HG03175 (cell line): ENCODE data around the gene CPT1B.
"Not testable (repeated sequence)": the region's sequence is repeated elsewhere in the genome, so short reads cannot be mapped to it uniquely, and the experiment has no call there.

Experiments
- ATAC-seq: cut with Tn5 transposase; IDR thresholded peaks from one replicate; pipeline ENCODE4 v1.9.1; 2021; ENCODE audit warnings: mild to moderate bottlenecking, moderate library complexity; ENCODE audit not compliant: unreplicated experiment

The CPT1B gene

DNA sequence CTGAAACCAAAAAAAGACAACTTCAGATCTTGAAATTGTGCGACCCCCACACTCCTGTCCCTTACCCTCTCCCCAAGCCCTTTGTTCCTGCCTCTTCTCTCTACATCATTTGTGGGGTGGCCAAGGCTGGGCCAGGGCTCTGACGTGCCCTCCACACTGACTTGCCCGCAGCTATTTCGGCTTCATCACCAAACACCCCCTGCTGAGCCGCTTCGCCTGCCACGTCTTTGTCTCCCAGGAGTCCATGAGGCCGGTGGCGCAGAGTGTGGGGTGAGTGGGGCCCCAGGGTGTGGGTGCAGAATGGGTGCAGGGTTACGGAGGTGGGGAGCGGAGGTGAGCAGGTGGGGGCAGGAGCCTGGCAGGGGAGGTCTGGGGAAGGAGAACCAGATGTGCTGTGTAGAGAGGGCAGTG lies 31.8 kb upstream of the CPT1B start:
- ATAC-seq, result no peak

DNA sequence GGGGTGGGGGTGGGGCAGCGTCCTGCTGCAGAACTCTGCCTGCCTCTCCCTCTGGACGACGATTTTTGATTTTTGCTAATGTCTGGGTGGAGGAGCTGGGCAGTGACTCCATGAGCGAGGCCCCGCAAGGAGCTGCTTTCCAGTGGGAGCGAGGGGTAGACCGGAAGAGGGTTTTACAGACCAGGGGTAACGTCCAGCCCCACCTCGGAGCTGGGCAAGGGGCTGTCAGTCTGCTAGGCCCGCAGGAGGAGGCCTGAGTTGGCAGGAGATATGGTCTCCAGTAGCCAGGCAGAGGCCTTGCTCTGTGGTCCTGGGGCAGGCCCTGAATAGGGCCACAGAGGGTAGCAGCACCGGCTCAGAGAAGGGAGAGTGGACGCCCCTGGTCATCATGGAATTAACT lies 31.4 kb upstream of the CPT1B start:
- no peak for ATAC-seq

DNA sequence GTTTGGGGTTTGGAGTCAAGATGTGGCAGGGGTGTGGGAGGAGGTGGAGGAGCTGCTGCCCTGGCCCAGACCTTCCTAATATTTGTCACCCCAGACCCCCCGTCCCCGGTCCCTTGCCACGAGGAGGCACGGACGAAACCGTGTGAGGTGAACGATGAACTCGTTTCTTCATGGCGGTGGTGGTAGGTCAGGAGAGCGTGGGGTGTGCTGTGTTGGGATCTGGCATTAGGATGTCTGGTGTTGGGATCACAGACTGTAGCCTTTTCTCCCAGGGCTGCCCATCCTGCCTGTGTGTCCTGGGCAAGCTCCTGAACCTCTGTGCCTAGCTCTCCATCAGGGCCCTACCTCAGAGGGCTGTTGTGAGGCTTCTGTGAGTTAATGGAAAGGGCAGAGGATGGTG lies 30.8 kb upstream of the CPT1B start:
- ATAC-seq, result no peak

- not testable (repeated sequence) for ATAC-seq
Observed at GRCh38 chr22:50608058-50608840, 30.0 kb upstream of the CPT1B start.

DNA sequence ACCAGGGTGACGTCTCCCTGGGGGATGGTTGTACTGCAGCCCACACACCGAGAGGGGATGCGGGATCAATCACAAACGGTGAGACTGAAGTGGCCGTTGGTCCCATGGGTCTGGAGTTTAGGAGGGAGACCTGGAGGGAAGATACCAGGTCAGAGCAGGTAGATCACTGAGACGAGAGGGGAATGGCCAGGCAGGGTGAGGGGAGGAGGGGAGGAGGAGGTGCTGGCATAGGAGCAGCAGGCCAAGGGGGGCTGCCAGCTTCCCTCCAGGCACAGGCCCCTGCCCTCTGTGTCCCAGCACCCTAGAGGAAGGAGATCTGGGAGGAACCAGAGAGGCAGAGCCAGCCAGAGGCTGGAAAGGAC lies 29.4 kb upstream of the CPT1B start:
- no peak for ATAC-seq

DNA sequence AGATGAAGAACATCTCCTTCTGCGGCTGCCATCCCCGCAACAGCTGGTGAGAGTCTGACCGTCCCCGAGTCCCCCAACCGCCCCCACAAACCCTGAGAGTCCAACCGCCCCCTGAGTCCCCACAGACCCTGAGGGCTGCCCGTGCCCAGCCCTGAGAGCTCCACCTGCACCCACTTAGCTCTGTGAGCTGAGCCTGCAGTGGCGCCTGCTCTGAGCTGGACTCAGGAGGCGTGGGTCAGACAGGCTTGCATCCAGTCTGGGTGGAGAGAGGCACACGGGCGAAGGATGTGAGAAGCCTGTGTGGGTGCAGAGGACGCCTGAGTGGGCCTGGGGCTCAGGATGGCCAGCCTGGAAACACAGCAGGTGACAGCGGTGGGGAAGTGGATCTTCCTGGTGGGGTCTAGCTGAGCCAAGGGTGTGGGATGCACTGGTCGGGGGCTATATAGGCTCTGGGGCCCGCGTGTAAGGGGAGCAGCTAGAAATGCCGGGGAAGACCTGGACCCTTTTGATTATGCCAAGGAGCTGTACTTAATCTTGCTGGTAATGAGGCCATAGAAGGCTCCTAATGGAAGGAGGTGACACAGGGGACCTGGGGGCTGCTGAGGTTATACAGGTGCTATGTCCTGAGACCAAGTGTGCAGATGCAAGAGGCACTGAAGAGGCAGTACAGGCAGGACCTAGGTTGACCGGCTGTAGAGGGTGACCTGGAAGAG lies 28.9 kb upstream of the CPT1B start:
- no peak for ATAC-seq

GRCh38 chr22:50606165-50606945 lies 28.1 kb upstream of the CPT1B start:
- ATAC-seq, result no peak

GRCh38 chr22:50605613-50606074 lies 27.4 kb upstream of the CPT1B start:
- no peak for ATAC-seq

DNA sequence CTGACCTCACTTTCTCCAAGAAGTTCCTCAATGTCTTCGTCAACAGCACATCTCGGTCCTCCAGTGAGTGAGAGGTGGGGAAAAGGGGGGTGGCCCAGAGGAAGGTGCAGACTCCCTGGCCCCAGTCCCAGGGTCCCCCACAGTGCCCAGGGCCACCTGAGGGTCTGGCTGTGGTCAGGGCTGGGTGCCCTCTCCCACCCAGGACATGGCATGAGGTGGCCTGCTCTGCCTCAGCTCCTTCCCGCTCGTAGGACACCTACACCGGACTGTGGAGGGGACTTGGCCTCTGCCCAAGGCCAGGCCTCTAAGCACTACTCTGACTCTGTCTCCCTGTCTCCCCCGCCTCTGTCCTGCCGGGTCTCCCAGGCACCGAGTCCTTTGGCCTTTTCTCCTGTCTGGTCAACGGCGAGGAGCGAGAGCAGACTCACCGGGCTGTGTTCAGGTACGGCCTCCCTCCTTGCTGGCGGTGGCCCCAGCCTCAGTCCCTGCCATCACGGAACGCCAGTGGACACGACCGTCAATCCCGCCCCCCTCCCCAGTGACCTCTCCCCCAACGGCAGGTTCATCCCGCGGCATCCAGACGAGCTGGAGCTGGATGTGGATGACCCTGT lies 26.9 kb upstream of the CPT1B start:
- ATAC-seq, result no peak

DNA sequence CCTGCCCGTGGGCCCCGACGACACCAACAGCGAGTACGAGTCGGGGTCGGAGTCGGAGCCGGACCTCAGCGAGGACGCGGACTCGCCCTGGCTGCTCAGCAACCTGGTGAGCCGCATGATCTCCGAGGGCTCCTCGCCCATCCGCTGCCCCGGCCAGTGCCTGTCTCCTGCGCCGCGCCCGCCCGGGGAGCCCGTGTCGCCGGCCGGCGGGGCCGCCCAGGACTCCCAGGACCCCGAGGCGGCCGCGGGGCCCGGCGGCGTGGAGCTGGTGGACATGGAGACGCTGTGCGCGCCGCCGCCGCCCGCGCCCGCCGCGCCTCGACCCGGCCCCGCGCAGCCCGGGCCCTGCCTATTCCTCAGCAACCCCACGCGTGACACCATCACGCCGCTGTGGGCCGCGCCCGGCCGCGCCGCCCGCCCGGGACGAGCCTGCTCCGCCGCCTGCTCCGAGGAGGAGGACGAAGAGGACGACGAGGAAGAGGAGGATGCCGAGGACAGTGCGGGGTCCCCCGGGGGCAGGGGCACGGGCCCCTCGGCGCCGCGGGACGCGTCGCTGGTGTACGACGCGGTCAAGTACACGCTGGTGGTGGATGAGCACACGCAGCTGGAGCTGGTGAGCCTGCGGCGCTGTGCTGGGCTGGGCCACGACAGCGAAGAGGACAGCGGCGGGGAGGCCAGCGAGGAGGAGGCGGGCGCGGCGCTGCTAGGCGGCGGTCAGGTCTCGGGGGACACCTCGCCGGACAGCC lies 26.2 kb upstream of the CPT1B start:
- ATAC-seq, result no peak

DNA sequence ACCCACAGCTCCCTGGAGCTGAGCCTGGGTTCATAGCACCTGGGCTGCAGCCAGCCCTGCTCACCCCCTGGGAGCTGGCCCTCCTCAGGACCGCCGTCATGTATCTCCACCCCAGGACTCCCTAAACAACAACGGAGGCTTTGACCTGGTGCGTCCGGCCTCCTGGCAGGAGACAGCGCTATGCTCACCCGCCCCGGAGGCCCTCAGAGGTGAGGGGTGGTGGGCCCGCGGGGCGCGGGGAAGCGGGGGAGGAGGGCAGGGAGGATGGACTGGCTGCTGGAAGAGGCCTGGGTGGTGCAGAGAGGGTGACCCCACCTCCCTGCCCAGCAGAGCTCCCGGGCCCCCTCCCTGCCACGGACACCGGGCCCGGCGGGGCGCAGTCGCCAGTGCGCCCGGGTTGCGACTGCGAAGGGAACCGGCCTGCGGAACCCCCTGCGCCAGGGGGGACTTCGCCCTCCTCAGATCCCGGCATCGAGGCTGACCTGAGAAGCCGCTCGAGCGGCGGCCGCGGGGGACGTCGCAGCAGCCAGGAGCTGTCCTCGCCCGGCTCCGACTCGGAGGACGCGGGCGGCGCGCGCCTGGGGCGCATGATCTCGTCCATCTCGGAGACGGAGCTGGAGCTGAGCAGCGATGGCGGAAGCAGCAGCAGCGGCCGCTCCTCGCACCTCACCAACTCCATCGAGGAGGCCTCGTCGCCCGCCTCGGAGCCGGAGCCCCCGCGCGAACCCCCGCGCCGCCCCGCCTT lies 25.5 kb upstream of the CPT1B start:
- no peak for ATAC-seq

DNA sequence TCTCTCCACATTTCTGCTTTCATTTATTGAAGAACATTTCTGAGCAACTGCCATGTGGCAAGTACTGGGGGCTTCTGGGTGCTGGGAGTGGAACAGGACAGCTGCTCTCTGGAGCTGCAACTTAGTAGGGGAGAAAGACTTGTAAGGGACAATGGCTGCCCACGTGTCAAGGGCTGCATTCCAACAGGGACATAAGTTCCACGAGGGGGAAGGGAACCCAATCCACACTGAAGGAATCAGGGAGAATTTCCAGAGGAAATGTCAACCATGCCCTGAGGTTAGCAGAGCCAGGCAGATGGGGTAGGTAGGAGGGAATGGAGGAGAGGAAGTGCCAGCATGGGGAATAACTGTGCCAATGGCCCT lies 24.1 kb upstream of the CPT1B start:
- ATAC-seq, result no peak

GRCh38 chr22:50601669-50602337 lies 23.6 kb upstream of the CPT1B start:
- ATAC-seq, result no peak

DNA sequence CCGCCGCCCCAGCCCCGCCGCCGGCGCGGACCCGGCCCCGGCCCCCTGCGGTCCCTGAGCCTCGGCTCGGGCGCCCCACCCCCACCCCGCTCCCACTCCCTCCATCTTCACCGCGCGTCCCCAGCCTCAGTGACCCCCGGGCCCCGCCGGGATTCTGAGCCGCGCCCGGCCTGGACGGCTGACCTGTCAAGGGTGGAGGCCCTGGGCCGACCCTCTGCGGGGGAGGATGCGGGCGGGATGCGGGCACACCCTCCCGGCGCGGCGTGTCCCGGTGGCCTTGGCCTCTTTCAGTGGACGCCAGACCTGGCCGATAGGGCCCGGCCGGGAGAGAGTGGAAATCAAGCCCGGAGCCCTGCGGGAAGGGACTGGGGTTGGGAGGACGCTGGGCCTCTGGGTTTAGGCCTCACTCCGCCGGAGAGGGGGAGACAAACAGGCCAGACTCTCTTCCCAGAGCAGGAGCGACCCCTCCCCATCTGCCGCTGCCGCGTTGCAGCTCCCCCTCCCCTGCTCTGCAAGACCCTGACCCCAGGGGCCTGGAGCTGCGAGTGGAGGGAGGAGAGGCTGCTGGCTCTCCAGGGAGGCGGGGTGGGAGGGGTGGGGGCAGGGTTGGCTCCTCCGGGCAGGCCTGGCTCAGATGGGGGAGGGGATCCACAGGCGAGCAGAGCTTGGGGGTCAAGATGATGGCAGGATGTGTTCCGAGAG lies 22.9 kb upstream of the CPT1B start:
- ATAC-seq, result no peak

DNA sequence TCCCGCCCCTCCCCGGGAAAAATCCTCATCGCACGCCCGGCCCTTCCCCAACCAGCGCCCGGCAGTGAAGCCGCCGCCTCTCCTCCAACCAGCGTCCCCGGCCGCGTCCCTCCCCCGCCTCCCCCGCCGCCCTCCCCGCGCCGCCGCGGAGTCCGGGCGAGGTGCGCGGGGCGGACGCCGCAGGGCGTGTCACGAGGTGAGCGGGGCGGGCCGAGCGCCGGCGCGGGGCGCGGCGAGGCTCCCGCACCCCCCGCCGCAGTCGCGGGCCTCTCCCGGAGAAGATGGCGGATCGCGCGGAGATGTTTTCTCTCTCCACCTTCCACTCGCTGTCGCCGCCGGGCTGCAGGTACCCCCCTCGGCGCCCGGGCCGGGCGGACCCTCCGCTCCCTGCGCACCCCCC lies 22.3 kb upstream of the CPT1B start, which contains the start of gene MAPK8IP2:
Gene MAPK8IP2, plus strand, starts transcription at position 256 of the 400 bp plus-strand sequence. Its CDS starts 26 bp downstream, at position 282.
- no peak for ATAC-seq

- ATAC-seq, result no peak
Observed at GRCh38 chr22:50599816-50600455, 21.7 kb upstream of the CPT1B start.

DNA sequence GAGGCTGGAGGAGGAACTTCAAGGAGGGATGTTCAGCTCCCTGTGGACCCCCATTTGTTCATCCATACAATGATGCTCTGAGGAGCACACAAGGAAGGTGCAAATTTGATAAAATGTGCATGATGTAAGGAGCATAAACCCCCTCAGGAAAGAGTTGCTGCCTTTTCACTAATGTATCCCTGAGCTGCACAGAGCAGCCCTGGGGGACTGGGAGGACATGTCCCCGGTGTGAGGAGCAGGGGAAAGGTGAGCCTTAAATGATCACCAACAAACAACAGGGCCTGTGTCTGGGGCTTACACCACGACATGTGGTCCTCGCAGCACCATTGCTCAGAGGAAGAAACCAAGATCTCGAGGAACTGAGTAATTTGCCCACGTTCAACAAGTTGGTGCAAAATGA lies 18.9 kb upstream of the CPT1B start:
- no peak for ATAC-seq

DNA sequence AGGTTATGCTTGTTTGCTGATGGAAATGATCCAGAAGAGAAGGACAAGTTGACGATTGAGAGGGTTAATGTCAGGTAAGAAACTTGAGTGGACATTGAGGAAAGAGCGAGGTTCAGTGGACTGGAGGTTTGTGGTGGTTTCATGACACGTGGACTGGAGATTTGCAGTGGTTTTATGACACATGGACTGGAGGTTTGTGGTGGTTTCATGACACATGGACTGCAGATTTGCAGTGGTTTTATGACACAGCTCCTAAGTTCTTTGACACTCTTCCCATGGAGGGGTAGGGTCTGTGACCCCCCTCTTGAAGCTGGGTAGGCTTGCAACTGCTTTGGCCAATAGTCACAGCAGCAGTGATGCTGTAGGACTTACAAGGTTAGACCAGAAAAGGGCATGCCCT lies 17.0 kb upstream of the CPT1B start:
- ATAC-seq, result no peak
